Effector CD8-positive, alpha-beta T cell (primary cell): ENCODE data around the gene POLR1A.

Experiments used
- DNase-seq: peaks from one replicate; lab custom pipeline; 2025; lab: John Stamatoyannopoulos, UW

The POLR1A gene

DNA sequence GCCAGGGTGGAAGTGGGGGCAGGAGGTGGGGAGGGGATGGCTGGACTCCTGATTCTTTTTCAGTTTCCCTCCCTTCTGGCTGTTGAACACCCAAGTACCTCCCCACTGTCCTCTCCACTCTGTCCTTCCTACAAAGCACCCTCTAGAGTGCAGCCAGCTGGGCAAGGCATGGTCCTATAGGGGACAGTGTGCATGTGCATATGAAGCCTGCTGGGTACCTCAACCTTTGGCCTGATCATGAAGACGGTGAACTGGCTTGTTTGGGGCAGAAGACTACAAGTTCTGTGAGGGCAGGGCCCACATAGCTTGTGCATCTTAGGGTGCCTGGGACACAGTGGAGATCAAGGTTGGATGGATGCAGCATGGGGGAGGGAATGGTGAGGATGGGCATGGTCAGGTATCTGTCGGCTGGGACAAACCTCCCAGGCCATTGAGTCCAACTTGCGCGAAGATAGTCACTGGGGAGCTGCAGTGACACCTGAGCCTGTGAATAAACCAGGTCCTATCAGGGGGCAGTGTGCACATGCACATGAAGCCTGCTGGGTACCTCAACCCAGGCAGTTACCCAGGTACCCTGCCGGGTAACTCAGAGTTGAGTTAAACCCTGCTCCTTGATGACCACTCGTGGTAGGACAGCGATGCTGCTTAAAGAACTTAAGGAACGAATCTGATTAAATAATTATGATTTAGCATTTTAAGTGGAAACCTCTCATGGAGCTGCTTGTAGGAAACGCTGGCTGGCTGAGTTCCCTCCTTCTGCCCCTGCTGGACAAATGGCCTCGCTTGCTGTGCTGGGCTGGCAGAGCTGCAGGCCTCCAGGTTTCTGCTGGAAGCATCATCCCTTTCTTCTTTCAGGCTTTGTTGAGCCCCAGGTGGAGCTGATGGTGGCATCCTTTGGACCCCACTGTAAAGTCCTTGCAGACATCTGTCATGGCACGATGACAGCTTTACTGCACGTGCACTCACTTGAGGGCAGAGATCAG, 84.0 kb downstream of the POLR1A start:
- no peak for DNase-seq

DNA sequence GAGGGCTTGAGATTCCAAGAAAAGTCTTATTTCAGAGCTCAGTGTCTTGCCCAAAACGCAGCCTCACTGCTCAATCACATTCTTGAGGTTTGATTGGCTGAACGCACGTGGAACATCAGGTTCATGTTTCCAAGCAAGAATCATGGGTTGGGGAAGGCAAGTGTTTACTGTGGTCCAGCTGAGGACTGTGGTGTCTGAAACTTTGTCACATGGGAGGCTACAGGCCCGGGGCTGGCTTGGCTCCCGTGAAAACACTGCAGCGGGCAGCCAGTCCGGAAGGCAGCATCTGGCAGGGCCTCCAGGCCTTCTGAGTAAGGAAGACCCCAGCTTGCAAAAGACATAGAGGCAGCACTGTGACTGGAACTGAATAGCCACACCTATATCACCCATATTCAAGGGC, 84.7 kb downstream of the POLR1A start:
- DNase-seq: no peak

DNA sequence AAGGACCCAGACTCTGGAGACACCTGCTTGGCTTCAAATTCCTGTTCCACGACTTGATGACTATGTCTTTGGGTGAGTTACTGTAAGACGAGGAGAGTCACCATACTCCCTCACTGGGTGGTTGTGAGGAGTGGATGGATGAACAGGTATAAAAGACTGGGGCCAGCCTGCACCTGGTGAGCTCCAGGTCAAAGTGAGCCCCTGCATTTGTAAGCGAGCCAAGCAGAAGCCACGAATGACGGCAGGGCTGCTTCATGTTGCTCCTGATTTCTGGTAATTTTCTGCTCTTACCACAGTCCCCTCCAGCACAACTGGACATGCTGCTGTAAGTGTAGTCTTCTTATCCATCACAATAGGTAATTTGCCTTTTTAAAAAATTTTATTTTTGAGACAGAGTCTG, 86.6 kb downstream of the POLR1A start:
- DNase-seq: no peak

DNA sequence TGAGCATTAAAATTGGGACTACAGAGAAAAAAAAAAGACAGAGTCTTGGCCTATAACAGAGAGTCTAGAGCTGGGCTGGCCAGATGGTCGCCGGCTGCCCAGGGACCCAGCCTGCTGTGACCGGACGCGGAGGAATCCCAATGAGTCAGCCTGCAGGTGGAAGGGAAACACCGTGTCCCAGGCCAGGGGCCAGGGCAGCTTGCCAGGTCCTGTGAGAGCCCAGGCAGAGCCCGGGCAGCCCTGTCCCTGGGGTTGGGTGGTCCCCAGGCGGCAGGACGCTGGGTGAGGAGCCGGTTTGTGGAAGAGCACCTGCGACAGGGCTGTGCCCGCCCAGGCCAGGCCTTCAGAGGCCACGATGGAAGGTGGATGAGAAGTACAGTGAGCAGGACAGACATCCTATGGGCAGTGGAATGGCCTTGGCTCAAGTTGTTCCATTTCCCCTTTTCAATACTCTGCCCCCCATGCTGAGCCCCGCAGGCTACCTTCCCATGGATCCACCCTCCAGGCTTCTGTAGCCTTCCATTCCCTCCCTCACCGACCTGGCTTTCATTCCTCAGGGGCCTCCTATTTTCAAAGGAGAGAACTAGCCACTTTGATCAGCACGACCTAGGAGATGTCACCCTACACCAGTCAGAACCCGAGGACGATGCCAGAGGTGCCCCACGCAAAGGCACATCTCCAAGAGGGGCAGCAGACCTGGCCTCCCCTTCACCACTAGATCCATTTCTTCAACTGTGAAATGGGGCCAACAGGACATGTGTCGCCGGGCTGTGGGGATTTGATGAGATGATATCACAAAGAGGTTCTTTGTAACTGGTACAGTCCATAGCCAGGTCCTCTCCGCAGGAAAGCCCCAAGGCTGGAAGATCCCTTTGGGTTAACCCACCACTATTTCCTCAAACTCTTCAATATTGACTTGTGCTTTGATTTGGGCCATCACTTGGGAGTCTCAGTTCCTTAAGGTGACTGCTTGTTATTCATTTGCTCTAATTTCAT, 87.5 kb downstream of the POLR1A start:
- DNase-seq: no peak

DNA sequence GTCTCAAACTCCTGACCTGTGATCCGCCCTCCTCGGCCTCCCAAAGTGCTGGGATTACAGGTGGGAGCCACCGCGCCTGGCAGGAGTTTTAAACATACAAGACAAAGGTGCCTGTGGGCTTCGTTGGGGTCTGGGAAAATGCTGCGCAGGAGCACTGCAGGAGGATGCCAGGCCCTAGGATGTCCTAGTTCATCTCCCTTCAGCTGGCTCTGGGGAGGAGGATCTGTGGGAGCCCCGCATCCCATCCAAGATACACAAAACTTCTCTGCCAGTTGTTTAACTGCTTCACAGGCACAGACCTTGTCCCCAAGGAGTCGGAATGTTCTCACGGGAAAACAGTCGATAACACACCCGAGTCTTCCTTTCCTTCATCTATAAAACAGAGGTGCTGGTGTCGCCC, 89.1 kb downstream of the POLR1A start:
- no peak for DNase-seq

DNA sequence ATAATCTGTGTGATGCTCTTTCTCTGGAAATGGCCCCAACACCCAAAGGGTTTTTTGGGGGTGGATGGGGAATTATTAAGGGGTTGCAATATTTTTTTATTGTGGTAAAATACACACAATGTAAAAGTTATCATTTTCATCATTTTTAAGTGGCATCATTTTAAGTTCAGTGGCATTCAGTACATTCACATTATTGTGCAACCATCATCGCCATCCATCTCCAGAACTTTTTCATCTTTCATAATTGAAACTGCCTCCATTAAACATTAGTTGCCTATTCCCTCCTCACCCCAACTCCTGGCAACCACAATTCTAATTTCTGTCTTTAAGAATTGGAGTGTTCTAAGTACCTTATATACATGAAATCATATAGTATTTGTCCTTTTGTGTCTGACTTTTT, 90.0 kb downstream of the POLR1A start:
- DNase-seq: no peak

DNA sequence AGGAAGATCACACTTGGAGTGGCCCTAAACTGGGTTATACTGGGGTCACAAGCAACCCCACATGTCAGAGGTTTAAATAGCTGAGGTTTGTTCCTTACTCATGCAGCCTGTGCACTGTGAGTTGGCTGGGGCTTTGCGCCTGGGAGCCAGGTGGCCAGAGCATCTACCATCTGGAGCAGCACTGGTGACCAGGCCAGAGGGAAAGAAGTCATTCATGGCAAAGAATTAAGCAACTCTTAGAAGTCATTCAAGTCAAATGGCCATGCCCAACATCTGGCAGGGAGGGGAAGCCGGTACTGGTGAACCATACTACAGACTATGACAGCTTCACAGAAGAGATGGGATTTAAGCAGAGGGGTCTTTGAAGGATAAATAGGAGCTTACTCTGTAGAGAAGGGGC, 90.7 kb downstream of the POLR1A start:
- no peak for DNase-seq

DNA sequence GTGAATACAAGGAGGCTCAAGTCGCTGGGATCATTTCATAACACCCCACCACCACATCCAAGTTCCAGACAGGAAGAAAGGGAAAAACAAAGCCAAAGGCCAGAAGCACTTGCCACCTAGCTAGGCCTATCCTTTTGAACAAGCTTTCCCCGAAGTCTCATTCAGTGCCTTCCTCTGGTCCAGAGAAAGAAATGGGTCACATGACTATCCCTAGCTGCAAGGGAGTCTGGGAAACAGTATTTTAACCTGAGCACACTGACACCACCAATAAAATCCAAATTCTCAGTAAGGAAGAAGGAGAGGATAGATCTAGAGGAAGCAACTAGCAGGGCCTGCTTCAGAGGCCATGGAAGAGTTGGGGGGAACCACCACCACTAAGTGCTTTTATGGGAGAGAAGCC, 91.2 kb downstream of the POLR1A start:
- DNase-seq: no peak

DNA sequence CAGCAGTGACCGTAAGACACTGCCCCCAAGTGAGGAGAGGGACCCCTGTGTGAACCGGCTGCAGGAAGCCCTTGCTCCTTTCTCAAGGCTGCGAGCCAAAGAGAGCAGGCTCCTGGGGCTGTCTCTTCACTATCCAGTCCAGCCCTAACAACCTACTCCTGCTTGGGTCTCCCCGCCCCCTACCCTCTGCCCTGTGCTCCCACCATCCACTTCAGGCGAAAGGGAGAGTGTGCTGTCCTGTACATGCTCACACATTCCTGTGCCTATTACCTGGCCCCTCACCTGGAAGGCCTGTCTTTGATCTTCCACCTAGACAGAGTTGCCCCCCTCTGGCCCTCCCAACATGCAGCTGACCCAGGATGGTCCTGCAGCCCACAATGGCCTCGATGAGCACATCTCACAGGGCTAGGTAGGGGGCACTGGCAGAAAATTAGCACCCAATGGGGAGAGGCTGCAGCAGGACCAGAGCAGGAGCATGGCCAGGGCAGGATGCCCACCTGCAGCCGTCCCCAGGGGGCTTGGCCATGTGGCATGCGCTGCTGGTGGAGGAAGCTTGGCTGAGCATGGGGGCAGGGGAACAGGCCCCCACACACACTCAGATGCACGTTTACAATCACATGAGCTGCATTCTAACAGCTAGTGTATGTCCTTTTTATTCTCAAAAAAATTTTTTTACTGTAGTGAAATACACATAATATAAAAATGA, 93.5 kb downstream of the POLR1A start:
- DNase-seq: no peak

DNA sequence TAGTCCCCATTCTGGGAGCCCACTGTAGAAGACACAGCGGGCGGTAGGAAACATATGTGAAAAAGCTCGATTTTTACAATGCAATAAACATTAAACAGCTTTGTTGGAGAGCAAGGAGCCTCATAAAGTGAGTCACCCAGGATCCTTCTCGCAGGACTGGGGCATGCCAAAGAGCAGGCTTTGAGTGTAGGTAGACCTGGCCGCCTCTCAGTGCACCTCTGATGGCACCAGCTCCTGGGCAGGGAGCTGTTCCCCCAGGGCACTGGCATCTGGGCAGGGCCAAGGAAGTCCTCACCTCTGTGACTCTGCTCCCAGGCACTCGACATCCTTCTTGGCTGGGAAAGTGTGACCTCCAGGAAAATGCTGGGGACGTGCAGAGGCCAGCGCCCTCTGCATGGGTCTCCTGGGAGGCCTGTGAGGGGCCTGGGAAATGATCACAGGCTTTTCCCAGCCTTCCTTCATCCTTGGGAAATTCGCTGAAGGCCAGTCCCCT, 94.2 kb downstream of the POLR1A start:
- no peak for DNase-seq

DNA sequence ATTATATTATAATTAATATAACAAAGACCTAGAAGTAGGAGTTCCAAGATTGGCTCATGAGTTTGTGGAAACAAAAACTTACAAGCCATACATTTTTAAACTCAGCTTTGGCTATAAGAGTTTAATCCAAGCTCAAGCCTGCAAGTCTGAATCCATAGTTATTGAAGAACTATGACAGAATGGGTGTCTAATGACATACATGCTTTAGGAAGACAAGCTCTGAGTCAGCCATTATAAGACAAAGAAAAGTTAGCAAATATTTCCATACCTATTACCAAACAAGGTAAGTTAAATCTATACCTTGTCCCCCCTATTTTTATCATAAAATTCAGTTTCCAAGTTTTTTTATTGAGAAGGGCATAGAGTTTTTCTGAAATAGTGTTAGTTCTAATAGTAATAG, 95.6 kb downstream of the POLR1A start:
- DNase-seq: no peak

DNA sequence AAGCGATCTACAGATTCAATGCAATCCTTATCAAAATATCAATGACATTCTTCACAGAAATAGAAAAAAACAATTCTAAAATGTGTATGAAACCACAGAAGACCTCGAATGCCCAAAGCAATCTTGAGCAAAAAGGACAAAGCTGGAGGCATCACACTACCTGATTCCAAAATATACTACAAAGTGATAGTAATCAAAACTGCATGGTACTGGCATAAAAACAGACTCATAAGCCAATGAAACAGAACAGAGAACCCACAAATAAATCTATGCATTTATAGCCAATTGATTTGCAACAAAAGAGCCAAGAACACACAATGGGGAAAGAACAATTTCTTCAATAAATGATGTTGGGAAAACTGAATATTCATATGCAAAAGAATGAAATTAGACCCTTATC, 99.2 kb downstream of the POLR1A start:
- no peak for DNase-seq

DNA sequence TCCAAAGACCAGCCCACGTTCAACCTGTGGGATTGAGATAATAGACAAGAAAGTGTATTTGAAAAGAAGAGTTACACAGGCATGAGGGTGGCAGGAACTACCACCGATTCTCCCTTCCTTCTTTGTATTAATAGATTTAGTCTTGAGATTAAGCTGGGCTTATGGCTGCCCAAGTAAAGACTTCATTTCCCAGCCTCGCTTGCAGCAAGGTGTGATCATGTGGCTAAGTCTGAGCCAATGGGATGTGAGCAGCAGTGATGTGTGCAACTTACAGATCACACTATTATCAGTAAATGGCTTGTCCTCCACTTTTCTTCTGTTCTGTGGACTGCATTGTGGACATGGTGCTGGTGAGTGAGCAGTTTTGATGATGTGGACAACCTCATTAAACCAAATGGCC, 101.7 kb downstream of the POLR1A start:
- no peak for DNase-seq

DNA sequence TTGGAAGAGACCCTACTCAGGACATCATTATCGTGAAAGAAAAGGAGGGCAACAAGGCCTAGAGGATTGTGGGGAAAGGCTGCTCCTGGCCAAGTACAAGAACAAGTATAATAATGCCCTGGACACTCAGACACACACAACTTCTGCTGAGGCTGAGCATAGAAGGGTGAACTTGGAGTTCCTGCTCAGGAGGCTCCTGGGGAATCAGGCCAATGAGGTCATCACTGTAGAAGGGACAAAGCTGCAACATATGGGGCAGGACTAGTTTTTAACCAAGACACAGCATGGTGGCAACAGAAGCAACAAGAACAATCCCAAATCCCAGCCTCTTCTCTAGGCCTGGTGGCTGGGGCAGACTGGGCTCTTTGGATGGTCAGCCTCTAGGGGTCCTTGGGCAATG, 102.6 kb downstream of the POLR1A start:
- DNase-seq: no peak

DNA sequence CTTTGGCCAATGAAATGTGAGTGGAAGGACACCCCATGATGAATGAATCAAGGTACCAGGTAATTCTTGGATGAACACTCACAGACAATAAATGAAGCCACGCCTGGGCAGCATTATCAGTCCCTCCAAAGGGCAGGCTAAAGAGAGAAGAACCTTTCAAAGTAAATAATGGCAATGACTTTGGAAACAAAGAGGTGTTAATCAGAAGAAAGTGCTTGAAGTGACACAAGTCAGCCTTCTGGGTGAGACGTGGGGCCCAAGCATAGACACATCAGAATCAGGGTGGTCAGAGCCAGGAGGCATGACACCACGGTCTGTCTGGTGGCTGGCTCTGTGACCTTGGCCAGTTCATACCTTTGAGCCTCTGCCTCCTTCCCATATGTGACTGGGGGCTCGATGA, 103.3 kb downstream of the POLR1A start:
- no peak for DNase-seq

DNA sequence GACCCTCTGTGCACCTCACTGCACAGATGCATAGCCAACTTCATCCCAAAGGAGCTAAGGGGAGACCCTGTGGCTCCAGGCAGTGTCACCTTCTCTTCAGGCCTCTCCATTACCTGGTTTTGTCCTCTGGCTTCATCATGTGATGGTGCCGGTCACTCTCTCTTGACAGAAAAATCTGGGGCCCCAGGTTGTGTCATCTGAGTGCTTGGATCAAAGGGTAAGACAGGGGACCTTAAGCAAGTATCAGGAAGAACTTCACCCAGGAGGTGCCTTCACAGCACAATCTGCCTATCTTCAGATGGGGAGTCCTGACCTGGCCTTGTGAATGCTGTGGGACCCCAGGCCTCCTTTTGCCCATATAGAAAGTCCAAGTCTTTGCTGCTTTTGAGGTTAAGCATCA, 104.4 kb downstream of the POLR1A start:
- no peak for DNase-seq

DNA sequence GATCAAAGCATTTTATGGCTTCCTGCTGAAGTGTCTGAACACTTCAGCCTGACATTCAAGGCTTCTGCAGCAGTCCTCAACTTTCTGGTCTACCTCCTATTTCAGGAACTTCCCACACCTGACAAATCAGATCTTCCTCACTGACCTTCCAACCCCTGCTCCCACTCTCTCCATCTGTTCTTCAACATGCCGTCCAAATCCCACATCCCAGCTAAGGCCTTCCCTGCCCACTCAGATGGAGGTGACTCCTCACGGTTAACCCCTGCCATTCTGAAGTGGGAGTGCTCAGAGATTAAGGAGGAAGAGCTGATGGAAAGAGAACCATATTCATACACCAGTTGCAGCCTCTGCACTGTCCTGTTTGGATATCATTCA, 104.8 kb downstream of the POLR1A start:
- DNase-seq: no peak

DNA sequence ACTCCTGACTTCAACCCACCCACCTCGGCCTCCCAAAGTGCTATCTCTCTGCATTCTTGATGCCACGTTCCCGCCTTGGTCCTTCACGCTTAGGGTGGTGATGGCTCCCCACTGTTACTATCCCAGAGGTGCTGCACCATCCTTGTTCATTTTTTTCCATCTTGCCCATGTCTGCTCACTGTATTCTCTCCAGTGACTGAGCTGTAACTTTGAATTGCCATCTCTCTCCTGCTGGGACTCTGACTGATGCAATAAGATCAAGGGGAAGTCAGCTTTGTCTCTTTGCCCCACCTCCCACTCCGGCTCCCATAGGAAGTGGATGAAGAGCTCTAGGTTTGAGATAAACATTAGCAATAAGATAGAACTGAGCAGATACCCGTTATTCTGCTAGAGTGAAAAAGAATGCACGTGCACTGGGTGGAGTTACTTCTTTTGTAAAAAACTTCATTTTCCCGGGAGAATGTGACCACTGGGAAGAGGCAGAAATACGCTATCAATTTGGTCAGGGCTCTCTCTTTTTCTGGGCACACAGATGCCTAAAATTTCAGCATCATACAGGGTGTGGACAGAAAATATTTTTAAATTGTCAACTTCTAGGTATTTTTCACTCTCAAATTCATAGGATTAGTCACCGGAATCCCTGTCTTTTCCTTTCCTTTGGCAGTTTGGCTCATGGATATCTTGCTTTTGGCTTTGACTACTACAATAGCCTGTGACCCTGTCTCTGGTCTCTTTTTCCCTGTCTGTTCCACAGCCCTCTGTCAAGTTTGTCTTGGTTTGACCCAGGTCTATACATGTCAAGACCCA, 105.4 kb downstream of the POLR1A start:
- DNase-seq: no peak

DNA sequence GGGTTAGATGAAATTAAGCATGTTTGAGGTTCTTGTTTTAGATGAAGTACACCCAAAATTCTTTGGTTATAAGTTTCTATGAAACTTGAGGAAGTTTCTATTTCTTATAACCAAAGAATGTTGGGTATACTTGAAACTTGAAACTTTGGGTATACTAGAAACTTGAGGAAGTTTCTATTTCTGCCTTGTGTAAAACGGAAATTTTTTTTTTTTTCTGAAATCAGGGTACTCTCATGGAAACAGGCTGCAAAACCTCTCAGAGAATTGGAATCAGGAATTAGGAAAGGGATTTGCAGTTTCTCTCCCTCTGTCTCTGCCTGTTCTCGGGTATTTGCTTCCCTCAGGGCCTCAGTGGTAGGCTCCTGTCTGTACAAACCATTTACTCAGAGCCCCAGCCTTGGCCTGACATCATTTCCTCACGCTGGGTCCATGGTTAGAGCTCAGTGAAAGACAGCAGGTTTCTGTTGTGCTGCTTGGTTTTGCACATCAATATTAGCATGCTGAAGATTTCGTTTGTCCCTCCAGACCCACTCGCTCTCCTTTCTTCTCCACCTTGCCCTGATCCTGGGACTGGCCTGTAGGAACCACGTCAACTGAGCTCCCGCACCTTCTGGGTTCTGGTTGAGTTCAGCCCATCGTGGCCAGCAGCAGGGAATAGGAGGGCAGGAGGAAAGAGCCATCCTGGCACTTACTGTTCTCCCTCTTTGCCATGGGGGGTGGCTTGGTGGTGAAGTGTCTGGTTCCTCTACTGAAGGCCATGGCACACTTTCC, 106.4 kb downstream of the POLR1A start:
- no peak for DNase-seq
